DOHH2 (cell line): ENCODE data around the gene BTBD7.

Source experiments
- CTCF ChIP-seq: fragments of 200-600 bp; sonication (generic); IDR thresholded peaks from one replicate; pipeline ENCODE4 v1.5.1; 2014; ENCODE audit warnings: antibody characterized with exemption, mild to moderate bottlenecking, low read depth, low read length; ENCODE audit not compliant: poor library complexity, severe bottlenecking
- EZH2phosphoT487 ChIP-seq: fragments of 200-600 bp; sonication (generic); IDR thresholded peaks from 2 replicates; pipeline ENCODE4 v1.6.1; 2017; ENCODE audit warnings: borderline replicate concordance, mild to moderate bottlenecking, antibody characterized with exemption, low read length, moderate library complexity, mixed read lengths

DNA sequence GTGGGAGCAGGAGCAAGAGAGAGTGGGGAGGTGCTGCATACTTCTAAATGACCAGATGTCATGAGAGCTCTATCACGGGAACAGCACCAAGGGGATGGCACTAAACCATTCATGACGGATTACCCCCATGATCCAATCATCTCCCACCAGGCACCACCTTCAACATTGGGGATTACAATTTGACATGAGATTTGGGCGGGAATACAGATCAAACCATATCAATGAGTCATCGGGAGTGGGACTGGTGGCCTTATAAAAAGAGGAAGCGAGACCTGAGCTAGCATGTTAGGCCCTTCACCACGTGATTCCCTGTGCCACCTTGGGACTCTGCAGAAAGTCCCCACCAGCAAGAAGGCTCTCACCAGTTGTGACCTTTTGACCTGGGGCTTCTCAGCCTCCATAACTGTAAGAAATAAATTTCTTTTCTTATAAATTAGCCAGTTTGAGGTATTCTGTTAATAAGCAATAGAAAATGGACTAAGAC, 42.9 kb upstream of the BTBD7 start:
- no peak for TF ChIP-seq CTCF
- no peak for TF ChIP-seq EZH2phosphoT487
